Heart right ventricle (tissue), 16 donors: ENCODE results near the gene RPGRIP1L. TPM values are rescaled to one million over a fixed set of nuclear protein-coding genes. Genes with fewer than 3 reads are reported as not detected.

Experiments
- ATAC-seq, 8 donors: fragments of 200-7000 bp; cut with Tn5 transposase; one replicate each; pipeline ENCODE4 v1.9.1; 2020; ENCODE audit warnings: mild to moderate bottlenecking in 8 of 8, moderate library complexity in 8 of 8, moderate number of reproducible peaks in 1 of 8
- DNase-seq, 2 donors: peaks; one replicate each; pipeline ENCODE4 v3.0.0-alpha.2; 2020
- H3K27ac ChIP-seq, 10 donors: fragments of 200-600 bp; sonication (generic) in 2 of 10; one replicate each; pipeline versions ENCODE4 v1.5.0 to v1.8.0; 2020 to 2022; ENCODE audit warnings: mild to moderate bottlenecking in 3 of 10
- H3K27me3 ChIP-seq, 7 donors: fragments of 200-600 bp; one replicate each; pipeline ENCODE4 v1.8.0; 2021 to 2022; ENCODE audit warnings: mild to moderate bottlenecking in 2 of 7
- H3K36me3 ChIP-seq, 9 donors: fragments of 200-600 bp; sonication (generic) in 1 of 9; one replicate each; pipeline versions ENCODE4 v1.5.0 to v1.8.0; 2020 to 2022; ENCODE audit warnings: mild to moderate bottlenecking in 2 of 9
- H3K4me1 ChIP-seq, 9 donors: fragments of 200-600 bp; sonication (generic) in 1 of 9; one replicate each; pipeline versions ENCODE4 v1.5.0 to v1.8.0; 2020 to 2022; ENCODE audit warnings: mild to moderate bottlenecking in 4 of 9
- H3K4me3 ChIP-seq, 10 donors: fragments of 200-600 bp; sonication (generic) in 2 of 10; one replicate each; pipeline versions ENCODE4 v1.5.0 to v1.8.0; 2020 to 2022; ENCODE audit warnings: mild to moderate bottlenecking in 7 of 10, moderate library complexity in 2 of 10
- H3K9me3 ChIP-seq, 11 donors: fragments of 200-600 bp in 10 of 11; sonication (generic) in 2 of 11; one replicate each; pipeline versions ENCODE4 v1.5.0 to v1.8.0; 2013 to 2022; ENCODE audit warnings: mild to moderate bottlenecking in 2 of 11, control low read depth in 1 of 11, moderate library complexity in 1 of 11
- CTCF ChIP-seq, 9 donors: fragments of 200-600 bp; sonication (generic) in 2 of 9; IDR thresholded peaks; one replicate each; pipeline versions ENCODE4 v1.5.0 to v1.8.0; 2021 to 2022; ENCODE audit warnings: antibody characterized with exemption in 9 of 9, mild to moderate bottlenecking in 5 of 9, moderate library complexity in 1 of 9
- WGBS, 2 donors: extraction: QIAGEN DNeasy Blood & Tissue Kit; methylation state at CpG; one replicate each; pipeline ENCODE4 v1.1.7; 2013; ENCODE audit warnings: inconsistent platforms in 1 of 2; 5-methylcytosine and 5-hydroxymethylcytosine counted together
- intact Hi-C, 10 donors: fragments of 100-400 bp; cut with DNase I; formaldehyde crosslinking; loops; one replicate each; pipeline versions ENCODE4 v1.11.1 to v1.14.2; 2022
- polyA plus RNA-seq, 2 donors: library from polyadenylated mRNA; stranded (reverse); fragments of 200-250 nt; gene quantifications; one replicate each; pipeline ENCODE4 v1.2.3, GENCODE V29; 2013
- total RNA-seq, 10 donors: library from RNA; stranded (reverse); fragmentation: NEBNext Ultra II Directional in 3 of 10; extraction: Animal tissue kit (Norgen Biotek cat#: 25700) in 3 of 10; gene quantifications; one replicate each; pipeline versions ENCODE4 v1.2.1 to v1.2.4, GENCODE V29; 2021 to 2023
- donor health status: Arrhythmogenic right ventricular cardiomyopathy.
- donor health status: ischemic (EF 13 %, LVEDD 7.1; RV severe dilation, severe dysfunction).
- donor health status: healthy with polysubstance abuse.
- donor health status: DM: no; HTN: yes; CAD: no.
- donor health status: DM: no; HTN: no; CAD: no.
- donor health status: ischemic (EF 25% LVEDD 6.9; RV normal size, moderate dysfunction).
- donor health status: ischemic (EF 25% LVEDD 5.7; RV mildly dilated, moderate dysfunction).
- donor health status: healthy.
- donor health status: DM: yes; HTN: yes; CAD: no.
- donor health status: Ischemic cardiomyopathy.
- donor health status: ischemic (EF 35%, LVEDD 5.7; RV mildly dilated, moderate dysfunction).
- donor health status: nonischemic (EF 11% LVEDD 7.7; RV severe dilation, severe dysfunction).
- donor health status: DM: yes; HTN: yes; CAD: no.
- donor health status: PGD.
- donor health status: ischemic (EF 29% LVEDD 5.4; RV normal size, mild dysfunction).
- donor health status: nonischemic (EF 23%, LVEDD 6.1; RV moderate dilation, normal function).

Gene RPGRIP1L
- total and polyA plus RNA-seq, 12 donors, result 0.96 to 3.7 (median 2.4) TPM

- no peak for ATAC-seq
- intact Hi-C loops, result no loop called here
- Histone ChIP-seq H3K27ac (no peak overlapping the region), H3K27me3 (no peaks in the 10 kb centered on the region), H3K9me3 (no peaks in the 10 kb centered on the region), H3K4me3 (no peak overlapping the region), H3K4me1 (peaks cover 0 to 6% (median 0%) of the 10 kb centered on the region in 9 donors), H3K36me3 (no peaks in the 10 kb centered on the region)
- no peak for DNase-seq
- TF ChIP-seq CTCF (IDR thresholded peaks at IDR 0.05), result no peak
- WGBS, 2 donors, result 74% methylated on average over 4 of the region's 4 CpGs
Observed at GRCh38 chr16:53563426-53563825, 140.2 kb downstream of the RPGRIP1L start.

GRCh38 chr16:53561101-53561888 is 142.4 kb downstream of the RPGRIP1L start:
- Histone ChIP-seq H3K4me3 (no peak overlapping the region), H3K36me3 (no peaks in the 10 kb centered on the region), H3K27me3 (no peaks in the 10 kb centered on the region), H3K27ac (no peak overlapping the region), H3K9me3 (no peaks in the 10 kb centered on the region), H3K4me1 (peaks cover 0 to 8% (median 0%) of the 10 kb centered on the region in 9 donors)
- WGBS, 2 donors, result 84 to 88% methylated on average over 5 of the region's 5 CpGs
- no peak for DNase-seq
- ATAC-seq, result no peak
- TF ChIP-seq CTCF (IDR thresholded peaks at IDR 0.05), result no peak
- intact Hi-C loops, result no loop called here

- Histone ChIP-seq H3K36me3 (no peaks in the 10 kb centered on the region), H3K4me3 (no peak overlapping the region), H3K27me3 (no peaks in the 10 kb centered on the region), H3K27ac (no peak overlapping the region), H3K9me3 (no peaks in the 10 kb centered on the region), H3K4me1 (peaks cover 0 to 8% (median 0%) of the 10 kb centered on the region in 9 donors)
- TF ChIP-seq CTCF (IDR thresholded peaks at IDR 0.05), result no peak
- intact Hi-C loops, result loop anchor here in 1 of 10 donors (10.0 kb wide), 1 partner anchor 1695 kb away; no protein-coding TSS in a partner anchor
- no peak for ATAC-seq
- WGBS, 2 donors, result 68 to 69% methylated on average over 5 of the region's 5 CpGs
- DNase-seq, result no peak
Observed at GRCh38 chr16:53559270-53559951, 144.2 kb downstream of the RPGRIP1L start.

- ATAC-seq (peak in 7 of 8 donors; percentile 16 to 88 (median 75)), DNase-seq (peak; percentile 16 to 41)
- Histone ChIP-seq H3K36me3 (no peaks in the 10 kb centered on the region), H3K27me3 (no peaks in the 10 kb centered on the region), H3K4me1 (peaks cover 0 to 8% (median 0%) of the 10 kb centered on the region in 9 donors), H3K4me3 (no peak overlapping the region), H3K27ac (no peak overlapping the region), H3K9me3 (no peaks in the 10 kb centered on the region)
- WGBS, 2 donors, result 33 to 51% methylated on average over 5 of the region's 5 CpGs
- intact Hi-C loops, result loop anchor here in 1 of 10 donors (10.0 kb wide), 1 partner anchor 1696 kb away; no protein-coding TSS in a partner anchor
- TF ChIP-seq CTCF (IDR thresholded peaks at IDR 0.05), result no peak
Observed at GRCh38 chr16:53558710-53559109, 144.9 kb downstream of the RPGRIP1L start.
